GM18870 (cell line): Measurements from ENCODE around the gene ASPDH.

Source experiments
- ATAC-seq: cut with Tn5 transposase; IDR thresholded peaks from one replicate; pipeline ENCODE4 v1.9.1; 2021; ENCODE audit warnings: moderate library complexity; ENCODE audit not compliant: unreplicated experiment

ASPDH gene

DNA sequence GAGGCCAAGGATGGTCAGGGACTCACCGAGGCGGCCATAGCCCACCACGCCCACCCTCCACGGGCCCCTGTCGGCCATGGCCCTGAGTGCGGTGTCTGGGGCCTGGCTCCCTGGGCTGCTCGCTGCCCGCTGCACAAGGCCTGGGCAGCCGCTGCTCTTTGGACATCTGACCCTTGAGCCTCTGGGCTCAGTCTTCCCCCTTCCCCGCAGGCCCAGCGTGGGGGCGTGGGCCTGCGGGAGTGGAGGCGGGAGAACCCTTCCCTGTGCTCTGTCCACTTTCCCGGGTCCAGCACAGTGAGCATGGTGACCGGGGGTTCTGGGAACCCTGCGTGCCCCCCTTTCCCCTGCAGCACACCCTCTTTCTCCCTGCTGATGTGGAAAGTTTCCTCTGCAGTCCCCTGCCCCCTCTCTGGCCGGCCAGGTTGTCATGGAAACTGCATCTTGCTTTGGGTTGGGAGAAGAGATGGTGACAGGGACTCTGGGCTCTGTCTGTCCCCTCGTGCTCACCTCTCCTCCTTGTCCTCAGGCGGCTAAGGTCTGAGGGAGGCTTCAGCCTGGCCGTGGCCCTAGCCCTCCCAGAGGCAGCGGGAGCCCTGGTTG lies at the start of gene ASPDH:
Gene ASPDH (minus strand): TSS at position 168 of the 600 bp plus-strand sequence. CDS start 90 bp downstream, at position 78.
- no peak for ATAC-seq

DNA sequence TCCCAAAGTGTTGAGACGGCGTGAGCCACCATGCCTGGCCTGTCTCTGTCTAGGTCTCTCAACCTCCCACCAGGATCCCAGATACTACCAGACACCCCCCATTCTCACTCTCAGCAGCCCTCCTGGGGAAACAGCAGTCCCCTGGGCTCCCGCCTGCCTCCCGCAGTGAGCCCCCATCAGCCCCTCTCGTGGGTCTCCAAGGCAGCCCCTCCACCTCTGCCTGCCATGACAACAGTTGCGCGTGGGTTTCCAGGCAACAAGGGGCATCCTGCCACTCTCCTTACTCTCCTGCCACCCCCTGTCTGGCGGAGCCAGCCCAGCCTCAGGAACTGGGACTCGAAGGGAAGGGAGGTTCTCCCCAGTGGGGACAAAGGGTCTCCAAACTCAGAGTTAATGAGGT lies 49.3 kb upstream of the ASPDH start:
- no peak for ATAC-seq

DNA sequence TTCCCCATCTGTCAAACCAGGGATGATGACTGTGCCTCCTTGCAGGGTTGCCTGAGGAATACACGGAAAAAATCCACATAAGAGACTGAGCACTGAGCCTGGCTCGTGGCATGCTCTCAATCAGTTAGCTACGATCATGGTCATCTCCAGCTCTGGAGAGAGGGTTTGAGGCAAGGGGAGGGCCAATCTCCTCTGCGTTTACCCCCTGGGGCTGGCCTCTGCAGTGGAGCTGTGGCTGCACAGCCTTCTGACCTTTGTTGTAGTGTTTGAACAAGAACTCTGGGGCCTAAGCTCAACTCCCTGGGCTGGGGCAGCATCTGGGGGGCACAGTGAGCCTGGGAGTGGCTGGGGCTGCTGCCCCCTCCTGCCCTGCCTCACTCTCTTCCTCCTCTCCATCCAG lies 48.6 kb upstream of the ASPDH start:
- ATAC-seq = no peak

DNA sequence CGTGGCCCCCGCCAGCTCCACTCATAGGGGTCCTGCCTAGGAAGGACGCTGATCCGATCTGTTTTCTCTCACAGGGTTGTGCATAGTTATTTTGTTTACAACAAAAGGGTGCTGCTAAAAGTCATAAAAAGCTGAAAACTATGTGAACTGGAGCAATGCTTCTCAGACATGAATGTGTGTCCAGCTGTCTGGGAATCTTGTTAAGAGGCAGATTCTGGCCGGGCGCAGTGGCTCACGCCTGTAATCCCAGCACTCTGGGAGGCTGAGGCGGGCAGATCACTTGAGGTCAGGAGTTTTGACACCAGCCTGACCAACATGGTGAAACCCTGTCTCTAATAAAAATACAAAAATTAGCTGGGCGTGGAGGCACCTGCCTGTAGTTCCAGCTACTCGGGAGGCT lies 45.9 kb upstream of the ASPDH start:
- ATAC-seq = no peak

DNA sequence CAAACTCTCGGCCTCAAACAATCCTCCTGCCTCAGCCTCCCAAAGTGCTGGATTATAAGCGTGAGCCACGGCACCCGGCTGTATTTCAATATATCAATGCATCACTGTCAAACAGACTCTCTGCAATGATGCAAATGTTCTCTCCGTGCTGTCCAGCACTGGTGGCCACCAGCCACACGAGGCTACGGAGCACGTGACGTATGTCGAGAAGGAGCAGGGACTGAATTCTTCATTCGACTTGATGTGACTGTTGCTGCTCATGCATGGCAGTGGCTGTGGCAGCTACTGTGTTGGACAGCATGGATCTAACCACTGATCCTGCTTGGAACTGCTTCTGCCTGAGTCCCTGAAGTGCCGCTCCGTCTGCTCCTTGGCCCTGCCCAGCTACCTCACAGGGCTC lies 44.7 kb upstream of the ASPDH start:
- ATAC-seq = no peak

DNA sequence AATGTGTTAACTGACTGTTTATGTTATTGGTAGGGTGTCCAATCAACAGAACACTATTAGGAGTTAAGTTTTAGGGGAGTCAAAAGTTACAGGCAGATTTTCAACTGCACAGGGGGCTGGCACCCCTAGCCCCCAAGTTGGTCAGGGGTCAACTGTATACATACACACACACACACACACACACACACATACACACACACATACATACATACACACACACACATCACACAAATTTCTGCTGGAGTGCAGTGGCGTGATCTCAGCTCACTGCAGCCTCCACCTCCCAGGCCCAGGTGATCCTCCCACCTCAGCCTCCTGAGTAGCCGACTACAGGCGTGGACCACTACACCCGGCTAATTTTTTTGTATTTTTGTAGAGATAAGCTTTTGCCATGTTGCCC lies 44.3 kb upstream of the ASPDH start:
- ATAC-seq = no peak

DNA sequence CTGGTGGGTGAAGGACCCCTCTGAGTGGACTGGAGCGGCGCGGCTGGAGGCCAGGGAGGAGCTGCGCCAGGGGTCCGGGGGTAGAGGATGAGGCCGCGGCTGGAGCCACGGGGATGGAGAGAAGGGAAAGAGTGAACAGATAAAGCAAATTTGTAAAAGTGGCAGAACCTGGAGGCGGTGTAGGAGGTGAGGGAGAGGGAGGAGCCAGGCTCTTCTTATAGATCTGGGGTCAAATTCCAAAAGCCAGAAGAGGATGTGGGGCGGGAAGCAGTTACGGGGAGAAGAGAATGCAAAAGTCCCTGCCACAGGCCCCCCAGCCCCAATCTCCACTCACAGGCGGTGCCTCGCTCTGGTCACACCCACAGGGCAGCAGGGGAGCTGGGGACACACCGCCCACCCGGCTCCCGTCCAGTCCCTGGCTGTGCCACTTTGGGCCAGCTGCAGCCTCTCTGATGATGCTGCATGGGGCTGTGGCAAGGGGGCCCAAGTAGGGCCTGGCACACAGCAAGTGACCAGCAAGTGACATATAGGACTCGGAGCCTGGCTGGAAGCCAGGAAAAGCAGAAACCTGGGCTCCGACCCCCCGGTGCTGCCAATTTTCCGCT lies 43.4 kb upstream of the ASPDH start:
- ATAC-seq = no peak

DNA sequence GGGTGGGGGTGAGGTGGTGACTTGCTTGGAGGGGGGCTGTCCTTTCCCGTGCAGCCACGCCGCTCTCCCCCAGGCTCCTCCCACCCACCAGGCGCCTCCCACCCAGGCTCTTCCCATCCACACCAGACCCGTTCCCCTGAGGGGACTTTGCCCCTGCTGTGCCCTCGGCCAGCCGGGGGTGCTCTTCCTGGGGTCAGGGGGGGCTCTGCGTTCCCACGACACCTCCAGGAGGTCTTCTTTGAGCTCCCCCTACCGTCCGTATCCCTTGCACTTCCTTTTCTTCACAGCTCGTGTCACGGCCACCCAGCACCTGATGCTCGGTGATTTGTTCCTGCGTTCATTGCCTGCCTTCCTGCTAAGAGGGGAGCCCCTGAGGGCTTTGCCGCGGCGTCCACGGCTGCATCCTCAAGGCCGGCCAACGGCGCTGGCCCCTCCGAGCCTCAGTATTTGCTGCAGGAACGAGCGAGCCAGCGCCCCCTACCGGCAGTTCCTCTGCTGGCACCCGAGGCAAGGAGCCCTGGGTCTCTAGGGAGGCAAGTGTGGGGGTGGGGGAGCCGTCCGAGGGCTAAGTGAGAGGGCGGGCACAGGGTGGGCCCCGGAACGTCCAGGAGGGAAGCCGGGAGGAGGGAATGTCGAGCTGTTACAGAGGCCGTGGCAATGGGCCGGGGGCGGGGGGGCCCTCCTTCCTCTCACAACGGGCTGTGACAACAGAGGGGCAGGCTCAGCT lies 42.7 kb upstream of the ASPDH start:
- no peak for ATAC-seq

DNA sequence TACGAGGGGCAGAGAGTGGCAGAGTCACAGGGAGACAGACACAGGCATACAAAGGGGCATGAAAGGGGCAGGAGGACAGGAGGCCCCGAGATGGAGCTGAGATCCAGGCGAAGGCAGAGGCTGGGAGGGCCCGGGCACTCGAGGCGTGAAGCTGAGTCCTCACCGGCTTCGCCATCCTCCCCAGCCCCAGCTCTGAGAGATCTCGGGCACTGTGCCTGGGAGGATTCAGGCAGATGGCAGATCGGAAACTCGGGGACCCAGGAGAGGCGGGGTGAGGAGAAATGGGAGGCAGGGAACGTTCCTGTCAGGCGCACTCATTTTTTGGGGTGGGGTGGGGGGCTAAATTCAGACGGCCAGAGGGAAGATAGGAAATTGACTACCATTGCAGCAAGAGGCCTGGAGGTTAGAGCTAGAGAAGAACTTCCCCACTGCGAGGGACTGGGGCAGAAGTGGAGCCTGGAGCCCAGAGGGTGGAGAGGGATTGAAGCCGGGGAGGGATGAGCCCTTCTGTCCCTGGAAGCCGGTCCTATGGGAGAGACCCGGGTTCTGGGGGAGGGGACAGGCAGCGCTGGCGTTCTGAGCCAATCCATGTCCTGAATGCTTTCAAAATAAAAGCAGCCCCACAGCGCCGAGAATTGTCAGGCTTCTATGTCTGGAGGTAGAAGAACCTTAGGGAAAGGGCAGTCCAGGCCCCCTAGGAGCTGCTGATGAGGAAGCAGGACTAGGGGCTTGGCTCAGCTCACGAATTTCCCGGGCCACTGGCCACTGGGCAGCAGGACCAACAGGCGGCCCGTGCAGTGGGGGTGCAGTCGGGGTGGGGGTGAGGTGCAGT lies 42.0 kb upstream of the ASPDH start:
- ATAC-seq = no peak

DNA sequence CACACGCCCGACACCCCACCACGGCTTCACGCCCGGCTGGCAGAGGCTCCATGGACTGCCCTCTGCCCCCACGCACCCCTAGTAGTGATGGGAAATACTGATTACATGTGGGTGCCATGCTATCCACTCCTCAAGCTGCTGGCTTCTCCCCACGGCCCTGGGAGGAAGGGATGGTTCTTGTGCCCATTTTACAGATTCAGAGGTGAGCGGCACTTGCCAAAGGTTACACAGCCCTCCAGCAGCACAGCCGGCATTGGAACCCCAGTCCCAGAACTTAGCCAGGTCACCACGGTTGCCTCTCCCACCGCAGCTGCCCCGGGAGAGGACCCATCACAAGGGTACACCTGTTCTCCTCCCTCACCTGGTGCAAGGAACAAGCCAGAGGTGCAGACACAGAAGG lies 41.3 kb upstream of the ASPDH start:
- ATAC-seq = no peak

DNA sequence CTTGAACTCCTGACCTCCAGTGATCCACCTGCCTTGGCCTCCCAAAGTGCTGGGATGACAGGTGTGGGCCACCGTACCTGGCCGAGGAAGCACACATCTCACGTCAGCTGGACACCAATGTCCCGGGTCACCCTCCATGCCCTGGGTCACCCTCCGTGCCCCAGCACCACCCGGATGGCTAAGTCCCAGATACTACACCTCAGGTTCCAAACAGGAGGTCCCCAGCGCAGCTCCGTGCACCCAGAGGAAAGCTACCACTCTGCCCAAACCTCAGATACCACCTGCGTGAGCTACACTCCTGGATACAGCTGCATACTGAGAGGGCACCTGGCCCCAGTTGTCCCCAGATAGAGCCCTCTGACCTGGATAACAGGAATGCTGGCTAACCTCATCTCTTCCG lies 40.5 kb upstream of the ASPDH start:
- no peak for ATAC-seq

DNA sequence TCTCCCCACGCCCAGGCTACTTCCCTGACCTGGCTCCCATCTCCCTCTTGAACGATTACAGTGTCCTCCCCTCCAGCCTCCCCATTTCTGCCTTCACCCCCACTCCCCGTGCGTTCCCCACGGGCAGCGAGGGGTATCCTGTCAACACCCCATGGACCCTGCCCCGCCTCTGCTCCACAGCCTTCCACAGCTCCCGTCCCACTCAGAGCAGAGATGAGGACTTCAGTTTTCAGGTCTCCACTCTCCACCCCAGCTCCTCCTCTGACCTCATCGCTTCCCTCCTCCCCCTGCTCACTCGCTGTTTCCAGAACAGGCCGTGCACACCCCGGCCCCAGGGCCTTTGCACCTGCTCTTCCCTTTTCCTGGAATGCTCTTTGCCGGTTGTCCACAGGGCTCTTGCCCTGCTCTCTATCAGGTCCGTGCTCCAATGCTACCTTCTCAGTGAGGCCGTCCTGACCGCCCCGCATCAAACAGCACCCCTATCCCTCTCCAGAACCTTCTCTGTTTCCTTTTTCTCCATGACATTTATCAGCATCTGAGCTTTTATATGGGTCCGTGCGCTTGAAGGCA lies 39.5 kb upstream of the ASPDH start:
- ATAC-seq = no peak

DNA sequence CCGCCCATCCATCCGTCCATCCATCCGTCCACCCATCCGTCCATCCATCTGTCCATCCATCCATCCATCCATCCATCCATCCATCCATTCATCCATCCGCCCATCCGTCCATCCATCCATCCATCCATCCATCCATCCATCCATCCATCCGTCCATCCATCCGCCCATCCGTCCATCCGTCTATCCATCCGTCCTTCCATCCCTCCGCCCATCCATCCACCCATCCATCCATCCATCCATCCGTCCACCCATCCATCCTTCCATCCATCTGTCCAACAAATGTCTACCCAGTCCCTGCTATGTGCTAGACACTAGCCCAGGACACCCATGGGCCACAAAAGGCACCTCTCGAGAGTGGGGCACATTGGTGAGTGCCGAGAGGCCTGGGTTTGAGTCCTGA lies 38.8 kb upstream of the ASPDH start:
- ATAC-seq = no peak

DNA sequence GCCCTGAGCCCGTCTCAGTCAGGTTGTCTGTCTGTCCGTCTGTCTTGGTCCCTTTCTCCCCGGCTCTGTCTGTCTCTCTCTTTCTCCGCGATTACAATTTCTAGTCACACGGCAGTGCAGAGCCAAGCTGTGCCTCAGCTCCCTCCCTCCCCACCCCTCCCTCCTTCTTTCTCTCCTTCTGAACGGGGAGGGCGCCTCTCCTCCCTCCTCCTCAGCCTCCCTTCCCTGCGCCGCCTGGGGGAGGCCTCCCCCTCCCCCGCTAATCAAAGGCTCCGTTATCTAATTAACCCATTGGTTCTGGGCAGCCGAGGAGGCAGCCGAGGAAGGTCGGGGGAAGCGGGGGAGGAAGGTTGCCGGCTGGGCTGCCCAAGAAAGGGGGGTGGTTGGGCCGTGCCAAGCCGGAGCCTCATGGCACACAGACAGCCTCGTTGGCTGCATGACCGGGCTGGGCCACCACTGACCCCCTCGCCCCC lies 38.0 kb upstream of the ASPDH start:
- no peak for ATAC-seq

DNA sequence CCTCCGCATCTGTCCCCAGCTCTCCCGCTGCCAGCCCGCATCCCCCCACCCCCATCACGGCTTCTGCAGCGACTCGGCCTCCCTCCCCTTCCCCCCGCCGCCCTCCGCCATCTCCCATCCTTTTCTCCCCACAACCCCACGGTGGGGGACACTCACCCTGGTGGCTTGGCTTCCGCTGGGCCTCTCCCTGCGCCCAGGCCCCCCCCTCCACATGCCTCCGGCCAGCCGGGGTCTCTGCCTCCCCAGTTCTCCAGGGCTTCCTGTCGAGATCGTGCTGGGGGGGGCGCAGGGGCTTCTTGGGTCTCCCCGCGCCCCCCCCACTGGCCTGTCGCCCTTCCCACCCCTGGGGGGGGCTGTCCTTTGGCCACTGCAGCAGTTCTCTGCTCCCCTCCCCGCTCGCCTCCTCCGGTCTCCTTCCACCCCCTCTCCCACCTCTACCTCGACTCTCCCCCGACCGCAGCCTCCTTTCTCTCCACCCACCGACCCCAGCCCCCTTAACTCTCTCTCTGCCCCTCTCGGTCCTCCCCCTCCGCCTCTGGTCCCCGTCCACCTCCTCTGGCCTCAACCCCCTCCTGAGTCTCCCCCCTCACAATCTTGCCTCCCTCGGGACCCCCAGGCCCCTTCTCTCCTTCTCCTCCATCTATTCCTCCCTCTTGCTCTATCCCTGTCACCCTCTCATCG lies 37.5 kb upstream of the ASPDH start:
- no peak for ATAC-seq

DNA sequence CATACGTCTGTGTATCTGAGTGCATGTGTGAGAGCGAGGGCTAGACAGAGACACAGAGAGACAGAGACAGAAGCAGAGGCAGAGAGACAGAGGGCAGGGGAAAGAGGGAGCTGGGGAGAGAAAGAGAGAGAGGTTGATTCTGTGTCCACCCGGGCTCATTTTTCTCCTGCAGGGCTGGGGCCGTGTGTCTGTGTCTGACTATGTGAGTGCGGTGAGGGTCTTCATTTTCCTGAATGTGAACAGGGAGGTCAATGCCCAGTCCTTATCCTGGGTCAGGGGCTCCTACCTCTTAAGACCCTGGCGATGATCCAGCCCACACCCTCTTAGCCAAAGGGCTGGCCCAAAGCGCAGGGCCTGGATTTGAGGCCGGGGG lies 36.9 kb upstream of the ASPDH start:
- no peak for ATAC-seq

DNA sequence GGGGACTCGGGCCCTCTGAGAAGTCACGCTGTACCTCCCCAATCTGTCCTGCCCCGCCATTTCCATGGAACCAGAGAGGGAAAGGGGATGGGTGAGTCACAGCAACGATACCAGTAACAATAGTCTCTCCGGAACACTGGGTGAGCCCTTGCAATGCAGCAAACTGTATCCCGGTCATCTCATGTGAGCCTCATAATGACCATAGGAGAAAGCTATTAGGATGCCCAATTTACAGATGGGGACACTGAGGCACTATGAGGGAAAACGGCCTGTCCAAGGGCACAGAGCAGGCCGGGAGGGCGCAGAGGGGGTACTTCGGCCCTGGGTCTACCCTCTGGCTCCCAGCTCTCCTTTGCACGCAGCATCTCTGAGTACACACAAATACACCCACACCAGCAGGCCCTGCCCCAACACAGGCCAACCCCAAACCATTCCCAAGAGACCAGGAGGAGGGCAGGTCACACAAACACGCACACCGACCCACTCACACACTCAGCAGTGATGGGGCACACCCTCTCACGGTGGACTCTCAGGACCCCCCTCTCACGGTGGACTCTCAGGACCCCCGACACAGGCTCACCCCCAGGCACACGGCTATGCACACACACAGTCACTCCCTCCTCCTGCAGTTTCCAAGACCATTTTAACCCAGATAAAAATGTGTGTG lies 36.3 kb upstream of the ASPDH start:
- no peak for ATAC-seq

DNA sequence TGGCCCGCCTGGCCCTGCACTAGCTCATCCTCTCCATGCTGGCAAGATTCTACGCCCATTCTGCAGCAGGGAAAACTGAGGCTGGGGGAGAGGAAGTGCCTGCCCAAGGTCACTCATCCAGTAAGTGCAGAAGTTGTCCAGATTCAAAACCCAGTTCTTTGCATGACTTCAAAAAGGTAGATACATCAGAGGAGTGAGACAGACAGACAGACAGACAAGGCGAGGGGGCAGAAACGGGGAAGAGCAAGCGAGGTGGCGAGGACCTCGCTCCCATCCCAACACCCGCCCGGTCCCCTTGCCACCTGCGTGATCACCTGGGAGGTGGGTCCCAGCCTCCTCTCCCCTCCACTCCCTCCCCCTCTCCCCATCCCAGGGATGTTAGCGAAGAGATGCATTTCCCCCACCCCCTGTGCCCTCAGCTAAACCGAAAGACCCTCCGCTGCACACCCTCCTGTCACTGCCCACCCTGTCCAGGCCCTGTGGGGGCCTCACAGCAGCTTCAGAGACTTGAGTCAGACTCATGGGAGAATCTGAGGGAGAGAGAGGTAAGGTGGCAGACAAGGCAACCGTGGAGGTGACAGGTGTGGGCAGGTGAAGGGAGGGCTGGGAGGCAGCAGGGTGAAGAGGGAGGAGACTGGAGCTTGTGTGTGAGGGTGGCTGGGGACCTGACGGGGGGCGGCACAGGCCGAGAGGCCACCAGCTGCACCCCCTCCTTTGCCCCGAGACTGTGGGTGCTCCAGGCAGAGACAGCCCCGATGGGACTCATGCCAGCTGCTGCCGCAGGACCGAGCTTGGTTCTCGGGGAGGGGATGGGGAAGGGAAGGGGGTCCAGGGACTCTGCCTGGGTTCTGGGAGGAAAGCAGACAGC lies 35.6 kb upstream of the ASPDH start:
- no peak for ATAC-seq
